Hepatocyte (in vitro differentiated cells): ENCODE data around the gene GUCY1A1. TPM values are rescaled to one million over a fixed set of nuclear protein-coding genes. Genes with fewer than 3 reads are reported as not detected.

Source experiments
- DNase-seq: peaks from one replicate; pipeline ENCODE4 v3.0.0-alpha.2; 2016; ENCODE audit warnings: low spot score
- H2AFZ ChIP-seq: fragments of 200-600 bp; sonication (generic); 2 replicates; pipeline ENCODE4 v1.6.0; 2016; ENCODE audit warnings: antibody characterized with exemption, mild to moderate bottlenecking
- H3K27ac ChIP-seq: fragments of 200-600 bp; sonication (generic); 2 replicates; pipeline ENCODE4 v1.5.1; 2016; ENCODE audit warnings: mild to moderate bottlenecking
- H3K27me3 ChIP-seq: fragments of 200-600 bp; sonication (generic); 2 replicates; pipeline ENCODE4 v1.6.1; 2016
- H3K36me3 ChIP-seq: fragments of 200-600 bp; sonication (generic); replicated peaks from 2 replicates; pipeline ENCODE4 v1.5.1; 2016; ENCODE audit warnings: low read depth; ENCODE audit not compliant: insufficient read depth
- H3K4me1 ChIP-seq: fragments of 200-600 bp; sonication (generic); 2 replicates; pipeline ENCODE4 v1.5.1; 2016; ENCODE audit warnings: mild to moderate bottlenecking, moderate library complexity; ENCODE audit not compliant: insufficient read depth
- H3K4me2 ChIP-seq: fragments of 200-600 bp; sonication (generic); 2 replicates; pipeline ENCODE4 v1.6.0; 2016
- H3K4me3 ChIP-seq: fragments of 200-600 bp; sonication (generic); 2 replicates; pipeline ENCODE4 v1.5.1; 2016; ENCODE audit warnings: mild to moderate bottlenecking
- H3K79me2 ChIP-seq: fragments of 200-600 bp; sonication (generic); 2 replicates; pipeline ENCODE4 v1.6.0; 2017; ENCODE audit warnings: mild to moderate bottlenecking
- H3K9me2 ChIP-seq: fragments of 200-600 bp; sonication (generic); replicated peaks from 2 replicates; pipeline ENCODE4 v1.6.0; 2017; ENCODE audit warnings: mild to moderate bottlenecking; ENCODE audit not compliant: insufficient read depth
- H3K9me3 ChIP-seq: fragments of 200-600 bp; sonication (generic); 2 replicates; pipeline ENCODE4 v1.5.1; 2016; ENCODE audit warnings: low read depth, mild to moderate bottlenecking
- H4K20me1 ChIP-seq: fragments of 200-600 bp; sonication (generic); 2 replicates; pipeline ENCODE4 v1.6.0; 2016; ENCODE audit warnings: mild to moderate bottlenecking; ENCODE audit not compliant: insufficient read depth, poor library complexity, severe bottlenecking
- EZH2 ChIP-seq: fragments of 200-600 bp; sonication (generic); IDR thresholded peaks from 2 replicates; pipeline ENCODE4 v1.6.1; 2016; ENCODE audit warnings: antibody characterized with exemption, mild to moderate bottlenecking, borderline replicate concordance
- EZH2phosphoT487 ChIP-seq: fragments of 200-600 bp; sonication (generic); IDR thresholded peaks from one replicate; pipeline ENCODE4 v1.6.1; 2018; ENCODE audit warnings: antibody characterized with exemption, mild to moderate bottlenecking, low read depth, moderate library complexity; ENCODE audit not compliant: unreplicated experiment, severe bottlenecking
- WGBS: methylation state at CpG from one replicate; pipeline ENCODE4 v1.1.6; 2016; ENCODE audit warnings: low lambda C conversion rate; ENCODE audit errors: missing lambda C conversion rate; 5-methylcytosine and 5-hydroxymethylcytosine counted together
- polyA plus RNA-seq: library from polyadenylated mRNA; unstranded; fragments of >200 nt; fragmentation: Nextera tagmentation; extraction: Ambion mirVana; gene quantifications from 2 replicates; pipeline ENCODE4 v1.2.1, GENCODE V29; 2016
- total RNA-seq: library from RNA; depleted of rRNA; stranded (reverse); fragments of >200 nt; gene quantifications from 2 replicates; pipeline ENCODE4 v1.2.3, GENCODE V29; 2014
- TF ChIP-seq, protein P1 (sequence below): fragments of 200-600 bp; sonication (generic); IDR thresholded peaks from 2 replicates; pipeline ENCODE4 v1.5.1; 2016; ENCODE audit warnings: antibody characterized with exemption, mild to moderate bottlenecking; ENCODE audit not compliant: poor library complexity

Gene GUCY1A1
- total and polyA plus RNA-seq, 2 experiments from 2014 or later: 25.7 to 41.2 TPM

DNA sequence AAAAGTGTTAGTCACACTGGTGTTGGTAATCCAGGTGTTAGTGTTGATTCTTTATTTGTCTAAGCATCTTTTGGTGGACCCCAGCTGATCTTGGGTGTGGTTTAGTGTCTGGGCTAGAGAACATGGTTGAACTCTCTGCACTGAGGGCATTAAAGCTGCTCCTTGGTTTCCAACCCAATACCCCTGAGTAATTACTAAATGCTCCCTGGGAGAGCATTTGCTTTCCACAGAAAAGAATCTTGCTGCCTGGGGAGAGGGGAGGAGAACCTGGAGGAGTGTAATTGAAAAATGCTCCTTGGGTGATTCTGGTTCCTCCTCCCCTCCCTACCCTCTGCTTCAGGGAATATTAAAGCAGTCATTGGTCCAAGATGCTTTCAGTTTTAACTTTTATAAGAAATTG, 95.3 kb downstream of the GUCY1A1 start:
- Histone ChIP-seq H3K4me3 (no peak overlapping the region), H3K4me1 (no peaks in the 10 kb centered on the region), H3K27me3 (peaks cover 4% of the 10 kb centered on the region), H3K27ac (peak overlapping the region; percentile 44), H3K36me3 (no peaks in the 10 kb centered on the region), H2AFZ (no peak overlapping the region), H4K20me1 (no peaks in the 10 kb centered on the region), H3K9me3 (no peaks in the 10 kb centered on the region), H3K9me2 (no peaks in the 10 kb centered on the region), H3K79me2 (no peaks in the 10 kb centered on the region), H3K4me2 (peak overlapping the region; percentile 90)
- no peak for TF ChIP-seq EZH2
- no peak for DNase-seq

DNA sequence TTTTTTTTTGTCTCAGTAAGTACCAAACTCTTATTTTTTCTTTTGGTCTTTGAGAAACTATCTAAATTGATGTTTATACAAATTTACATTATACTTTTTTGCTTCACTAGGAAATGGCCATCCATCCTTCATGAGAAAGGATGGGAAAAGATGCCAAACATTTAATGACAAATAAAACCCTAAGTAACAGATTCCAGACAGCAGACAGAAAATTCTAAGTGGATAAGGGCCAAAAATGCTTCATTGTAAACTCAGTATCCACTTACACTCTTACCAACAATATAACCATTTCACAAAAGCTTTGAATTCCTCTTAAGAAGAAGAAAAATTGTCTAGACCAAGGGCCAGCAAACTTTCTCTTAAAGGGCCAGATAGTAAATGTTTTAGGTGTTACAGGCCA, 95.7 kb downstream of the GUCY1A1 start:
- Histone ChIP-seq H3K9me2 (no peaks in the 10 kb centered on the region), H3K36me3 (no peaks in the 10 kb centered on the region), H3K9me3 (no peaks in the 10 kb centered on the region), H4K20me1 (no peaks in the 10 kb centered on the region), H3K4me3 (no peak overlapping the region), H3K4me2 (no peak overlapping the region), H3K4me1 (no peaks in the 10 kb centered on the region), H3K27me3 (peaks cover 4% of the 10 kb centered on the region), H3K27ac (peak overlapping the region; percentile 44), H3K79me2 (no peaks in the 10 kb centered on the region), H2AFZ (no peak overlapping the region)
- TF ChIP-seq, protein P1, sequence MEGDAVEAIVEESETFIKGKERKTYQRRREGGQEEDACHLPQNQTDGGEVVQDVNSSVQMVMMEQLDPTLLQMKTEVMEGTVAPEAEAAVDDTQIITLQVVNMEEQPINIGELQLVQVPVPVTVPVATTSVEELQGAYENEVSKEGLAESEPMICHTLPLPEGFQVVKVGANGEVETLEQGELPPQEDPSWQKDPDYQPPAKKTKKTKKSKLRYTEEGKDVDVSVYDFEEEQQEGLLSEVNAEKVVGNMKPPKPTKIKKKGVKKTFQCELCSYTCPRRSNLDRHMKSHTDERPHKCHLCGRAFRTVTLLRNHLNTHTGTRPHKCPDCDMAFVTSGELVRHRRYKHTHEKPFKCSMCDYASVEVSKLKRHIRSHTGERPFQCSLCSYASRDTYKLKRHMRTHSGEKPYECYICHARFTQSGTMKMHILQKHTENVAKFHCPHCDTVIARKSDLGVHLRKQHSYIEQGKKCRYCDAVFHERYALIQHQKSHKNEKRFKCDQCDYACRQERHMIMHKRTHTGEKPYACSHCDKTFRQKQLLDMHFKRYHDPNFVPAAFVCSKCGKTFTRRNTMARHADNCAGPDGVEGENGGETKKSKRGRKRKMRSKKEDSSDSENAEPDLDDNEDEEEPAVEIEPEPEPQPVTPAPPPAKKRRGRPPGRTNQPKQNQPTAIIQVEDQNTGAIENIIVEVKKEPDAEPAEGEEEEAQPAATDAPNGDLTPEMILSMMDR: no peak
- TF ChIP-seq EZH2phosphoT487 (no peak), EZH2 (no peak)
- DNase-seq: peak; percentile 20

DNA sequence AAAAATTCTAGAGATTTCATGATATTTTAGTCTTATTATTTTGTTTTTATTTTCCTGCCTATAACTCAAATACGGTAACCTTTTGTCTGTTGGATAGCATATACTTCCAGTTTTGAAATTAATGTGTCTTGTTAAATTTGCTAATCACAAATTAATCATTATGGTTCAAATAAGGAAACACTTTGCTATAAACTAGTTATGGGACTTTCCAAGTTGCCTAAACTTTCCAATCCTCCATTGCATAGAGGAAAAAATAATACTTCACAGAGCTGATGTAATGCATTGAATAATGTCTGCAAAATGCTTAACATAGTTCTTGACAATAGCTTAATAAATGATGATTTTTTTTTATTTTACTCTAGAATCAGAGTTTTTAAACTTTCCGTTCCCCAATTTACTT, 96.9 kb downstream of the GUCY1A1 start:
- WGBS: 95% methylated on average over 2 of the region's 2 CpGs
- no peak for DNase-seq
- no peaks in the 10 kb centered on the region for H3K9me3 ChIP-seq
- H3K36me3 ChIP-seq: no peaks in the 10 kb centered on the region
- no peaks in the 10 kb centered on the region for H3K4me1 ChIP-seq
- no peak overlapping the region for H3K4me2 ChIP-seq
- H3K4me3 ChIP-seq: no peak overlapping the region
- no peaks in the 10 kb centered on the region for H3K79me2 ChIP-seq
- no peak overlapping the region for H2AFZ ChIP-seq
- H3K27ac ChIP-seq: peak overlapping the region; percentile 33
- H3K27me3 ChIP-seq: peaks cover 4% of the 10 kb centered on the region
- H4K20me1 ChIP-seq: no peaks in the 10 kb centered on the region
- TF ChIP-seq, protein P1: no peak
- TF ChIP-seq EZH2phosphoT487 (no peak), EZH2 (no peak)
- H3K9me2 ChIP-seq: no peaks in the 10 kb centered on the region

DNA sequence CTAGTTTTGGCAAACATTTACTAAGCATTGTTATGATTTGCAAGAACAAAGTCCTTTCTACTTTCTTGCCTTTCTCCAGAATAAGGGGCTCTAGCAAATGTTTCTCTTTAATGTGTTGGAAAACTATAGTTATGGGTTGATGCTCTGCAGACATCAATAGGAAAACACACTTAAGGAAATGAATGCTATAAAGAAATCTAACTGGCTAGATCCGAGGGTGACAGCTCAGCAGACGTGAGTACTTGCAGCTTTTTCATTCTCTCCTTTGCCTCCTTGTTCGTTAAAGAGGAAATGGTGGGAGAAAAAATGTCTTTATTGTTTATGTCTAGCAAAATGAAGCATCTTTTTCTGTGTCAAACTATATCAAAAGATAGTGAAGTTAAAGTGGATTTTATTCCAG, 98.5 kb downstream of the GUCY1A1 start:
- Histone ChIP-seq H2AFZ (no peak overlapping the region), H3K79me2 (no peaks in the 10 kb centered on the region), H3K4me1 (no peaks in the 10 kb centered on the region), H3K9me2 (no peaks in the 10 kb centered on the region), H3K4me3 (no peak overlapping the region), H4K20me1 (no peaks in the 10 kb centered on the region), H3K9me3 (no peaks in the 10 kb centered on the region), H3K36me3 (no peaks in the 10 kb centered on the region), H3K27me3 (peaks cover 4% of the 10 kb centered on the region), H3K4me2 (no peak overlapping the region), H3K27ac (no peak overlapping the region)
- TF ChIP-seq, protein P1: no peak
- no peak for TF ChIP-seq EZH2phosphoT487
- TF ChIP-seq EZH2: no peak
- DNase-seq: no peak
- WGBS: 81% methylated on average over 3 of the region's 3 CpGs
